IMR-90 (cell line): Measurements from ENCODE around the gene B3GNT5. TPM values are rescaled to one million over a fixed set of nuclear protein-coding genes. Genes with fewer than 3 reads are reported as not detected.

Experiments used
- ATAC-seq: fragments of 200-7000 bp; cut with Tn5 transposase; 2 replicates; pipeline ENCODE4 v1.9.1; 2020; ENCODE audit warnings: low read depth, mild to moderate bottlenecking, moderate library complexity
- BruUV-seq: library from RNA; stranded (reverse); fragments of 400-500 nt; replicated peaks from 2 replicates; lab custom pipeline; 2021; lab: Mats Ljungman, UMichigan
- CTCF ChIA-PET: fragments of 300-600 bp; formaldehyde crosslinking; extraction: SDS; loops from one replicate; lab custom pipeline; 2021; ENCODE audit warnings: antibody characterized with exemption; lab: Yijun Ruan, JAX
- POLR2A ChIA-PET: fragments of 300-600 bp; sonication (Branson Sonifier 250); formaldehyde crosslinking; loops from one replicate; lab custom pipeline; 2022; ENCODE audit warnings: antibody characterized with exemption; ENCODE audit not compliant: unreplicated experiment; lab: Charles Lee
- DNase-seq: peaks from one replicate; pipeline ENCODE4 v3.0.0; 2013
- H2AFZ ChIP-seq: replicated peaks from 2 replicates; pipeline ENCODE3; 2013; ENCODE audit warnings: low read length, mild to moderate bottlenecking; ENCODE audit not compliant: poor library complexity
- H2AK5ac ChIP-seq: 2 replicates; pipeline ENCODE4 v1.6.1; 2013; ENCODE audit warnings: low read depth, low read length, inconsistent platforms
- H2AK9ac ChIP-seq: replicated peaks from 2 replicates; pipeline ENCODE3; 2013; ENCODE audit warnings: mild to moderate bottlenecking, low read depth, low read length, moderate library complexity; ENCODE audit not compliant: poor library complexity
- H2BK120ac ChIP-seq: 2 replicates; pipeline ENCODE4 v1.6.1; 2013; ENCODE audit warnings: low read depth, low read length, inconsistent platforms
- H2BK15ac ChIP-seq: 3 replicates; pipeline ENCODE4 v1.6.1; 2013; ENCODE audit warnings: low read depth, low read length, inconsistent platforms
- H2BK20ac ChIP-seq: 2 replicates; pipeline ENCODE4 v1.6.1; 2013; ENCODE audit warnings: low read depth, mild to moderate bottlenecking, inconsistent platforms, low read length, moderate library complexity
- H2BK5ac ChIP-seq: 2 replicates; pipeline ENCODE4 v1.6.1; 2013; ENCODE audit warnings: mild to moderate bottlenecking, low read depth, low read length, inconsistent platforms; ENCODE audit not compliant: poor library complexity, severe bottlenecking
- H3K14ac ChIP-seq: replicated peaks from 2 replicates; pipeline ENCODE4 v1.6.1; 2013; ENCODE audit warnings: low read depth, low read length, inconsistent platforms
- H3K18ac ChIP-seq: 2 replicates; pipeline ENCODE4 v1.6.1; 2013; ENCODE audit warnings: low read depth, low read length, control low read depth
- H3K23ac ChIP-seq: 2 replicates; pipeline ENCODE4 v1.6.1; 2013; ENCODE audit warnings: low read depth, low read length, inconsistent platforms
- H3K27ac ChIP-seq: 2 replicates; pipeline ENCODE4 v1.5.1; 2013; ENCODE audit warnings: mild to moderate bottlenecking, control low read depth, low read length; ENCODE audit not compliant: insufficient read depth
- H3K27me3 ChIP-seq: 2 replicates; pipeline ENCODE4 v1.6.1; 2013; ENCODE audit warnings: low read length; ENCODE audit not compliant: control insufficient read depth, insufficient read depth
- H3K36me3 ChIP-seq: 2 replicates; pipeline ENCODE4 v1.6.1; 2013; ENCODE audit warnings: low read length, mixed read lengths; ENCODE audit not compliant: control insufficient read depth, insufficient read depth
- H3K4ac ChIP-seq: 2 replicates; pipeline ENCODE4 v1.6.1; 2013; ENCODE audit warnings: low read depth, low read length, inconsistent platforms
- H3K4me1 ChIP-seq: 2 replicates; pipeline ENCODE4 v1.6.1; 2013; ENCODE audit warnings: low read length, mixed read lengths; ENCODE audit not compliant: control insufficient read depth, insufficient read depth
- H3K4me2 ChIP-seq: 2 replicates; pipeline ENCODE4 v1.6.1; 2013; ENCODE audit warnings: low read depth, mild to moderate bottlenecking, control low read depth, low read length, moderate library complexity
- H3K4me3 ChIP-seq: 2 replicates; pipeline ENCODE4 v1.5.1; 2013; ENCODE audit warnings: low read depth, mild to moderate bottlenecking, control low read depth, low read length, moderate library complexity; ENCODE audit not compliant: insufficient read depth
- H3K56ac ChIP-seq: 2 replicates; pipeline ENCODE4 v1.6.1; 2013; ENCODE audit warnings: low read length, inconsistent platforms; ENCODE audit not compliant: insufficient read depth; ENCODE audit errors: extremely low read depth
- H3K79me1 ChIP-seq, 2 experiments: 2 replicates each; pipeline ENCODE4 v1.6.1; 2013; ENCODE audit warnings: low read length in 2 of 2, inconsistent platforms in 1 of 2, low read depth in 1 of 2
- H3K9ac ChIP-seq: 2 replicates; pipeline ENCODE4 v1.6.1; 2013; ENCODE audit warnings: low read depth, low read length, control low read depth
- H3K9me1 ChIP-seq: 2 replicates; pipeline ENCODE4 v1.6.1; 2013; ENCODE audit warnings: low read length, inconsistent platforms; ENCODE audit not compliant: insufficient read depth
- H3K9me3 ChIP-seq: 2 replicates; pipeline ENCODE4 v1.6.1; 2013; ENCODE audit warnings: low read length; ENCODE audit not compliant: control insufficient read depth, insufficient read depth
- H4K20me1 ChIP-seq: 2 replicates; pipeline ENCODE4 v1.6.1; 2013; ENCODE audit warnings: low read length, inconsistent platforms; ENCODE audit not compliant: insufficient read depth
- H4K5ac ChIP-seq: 2 replicates; pipeline ENCODE4 v1.6.1; 2013; ENCODE audit warnings: mild to moderate bottlenecking, low read depth, low read length, control low read depth
- H4K8ac ChIP-seq, 2 experiments: 2 replicates each; pipeline ENCODE4 v1.6.1; 2013; ENCODE audit warnings: low read depth in 2 of 2, low read length in 2 of 2, control low read depth in 1 of 2, inconsistent platforms in 1 of 2
- H4K91ac ChIP-seq: 2 replicates; pipeline ENCODE4 v1.6.1; 2013; ENCODE audit warnings: low read depth, low read length, inconsistent platforms; ENCODE audit not compliant: insufficient read depth
- BHLHE40 ChIP-seq: fragments of 150-350 bp; IDR thresholded peaks from 2 replicates; pipeline ENCODE4 v1.6.1; 2016; ENCODE audit warnings: mild to moderate bottlenecking, low read depth, low read length
- CEBPB ChIP-seq: IDR thresholded peaks from 2 replicates; pipeline ENCODE4 v1.6.1; 2012; ENCODE audit warnings: low read depth, low read length, improper control_type of control experiment
- MAZ ChIP-seq: IDR thresholded peaks from 2 replicates; pipeline ENCODE4 v1.6.1; 2012; ENCODE audit warnings: low read depth, mild to moderate bottlenecking, low read length, improper control_type of control experiment, moderate library complexity, borderline replicate concordance
- MXI1 ChIP-seq: IDR thresholded peaks from 2 replicates; pipeline ENCODE4 v1.6.1; 2012; ENCODE audit warnings: low read depth, mild to moderate bottlenecking, low read length, moderate library complexity, borderline replicate concordance
- NFE2L2 ChIP-seq: fragments of 150-350 bp; IDR thresholded peaks from 2 replicates; pipeline ENCODE4 v1.6.1; 2016; ENCODE audit warnings: low read depth, mild to moderate bottlenecking, low read length
- RAD21 ChIP-seq: IDR thresholded peaks from 2 replicates; pipeline ENCODE4 v1.6.1; 2012; ENCODE audit warnings: low read length, improper control_type of control experiment
- RFX5 ChIP-seq: IDR thresholded peaks from 2 replicates; pipeline ENCODE4 v1.8.0; 2012; ENCODE audit warnings: low read depth, mild to moderate bottlenecking, low read length, moderate library complexity
- WGBS, 2 experiments: methylation state at CpG; one replicate each; pipeline versions ENCODE4 v1.1.5 to v1.1.7; 2013; ENCODE audit warnings: missing lambda C conversion rate in 2 of 2; ENCODE audit not compliant: insufficient read length in 1 of 2; ENCODE audit errors: extremely low coverage in 2 of 2; 5-methylcytosine and 5-hydroxymethylcytosine counted together
- dilution Hi-C: fragments of 300-500 bp; cut with HindIII; formaldehyde crosslinking; loops from one replicate; pipeline ENCODE4 v1.14.3; 2018; ENCODE audit warnings: low sequenced_read_pairs; ENCODE audit not compliant: unreplicated experiment
- in situ Hi-C: fragments of 300-500 bp; cut with MboI; formaldehyde crosslinking; loops from 3 replicates; pipeline ENCODE4 v1.14.3; 2019; ENCODE audit warnings: low sequenced_read_pairs, inconsistent platforms, mixed read lengths
- intact Hi-C: fragments of 100-400 bp; cut with micrococcal nuclease; formaldehyde crosslinking; loops from 2 replicates; pipeline ENCODE4 v1.10.0; 2022
- polyA plus RNA-seq, 3 experiments: library from polyadenylated mRNA; depleted of rRNA; stranded (reverse); fragments of >200 nt; gene quantifications; 2 replicates each; pipeline ENCODE4 v1.2.3, GENCODE V29; 2012; ENCODE audit warnings: low replicate concordance in 1 of 3
- total RNA-seq: library from RNA; depleted of rRNA; stranded (reverse); fragments of >200 nt; gene quantifications from 2 replicates; pipeline ENCODE4 v1.2.3, GENCODE V29; 2012
- TF ChIP-seq, protein P1 (sequence below): conservative IDR thresholded peaks from 2 replicates; pipeline ENCODE4 v1.5.1; 2012; ENCODE audit warnings: mild to moderate bottlenecking, low read depth, low read length, improper control_type of control experiment
- TF ChIP-seq, protein P2 (sequence below): fragments of 150-350 bp; IDR thresholded peaks from 2 replicates; pipeline ENCODE4 v1.6.1; 2016; ENCODE audit warnings: low read depth, mild to moderate bottlenecking, low read length, moderate library complexity, borderline replicate concordance

Gene B3GNT5
- total and polyA plus RNA-seq, 2 of the 4 experiments (the other 2 are of a cell fraction): 1.6 to 3.4 TPM

- Histone ChIP-seq H3K79me1 (no peaks in the 10 kb centered on the region), H3K4me1 (no peaks in the 10 kb centered on the region), H3K4me3 (no peak overlapping the region), H2AFZ (no peak overlapping the region), H3K9me3 (no peaks in the 10 kb centered on the region), H3K23ac (no peak overlapping the region), H3K4ac (no peak overlapping the region), H3K18ac (no peak overlapping the region), H3K14ac (no peak overlapping the region), H3K36me3 (no peaks in the 10 kb centered on the region), H3K27me3 (peaks cover 28% of the 10 kb centered on the region), H2AK5ac (no peak overlapping the region), H2BK15ac (no peak overlapping the region), H3K56ac (no peak overlapping the region), H4K5ac (no peak overlapping the region), H3K27ac (no peak overlapping the region), H2BK20ac (no peak overlapping the region), H3K4me2 (no peak overlapping the region), H2BK120ac (no peak overlapping the region), H4K20me1 (no peaks in the 10 kb centered on the region), H3K9ac (no peak overlapping the region), H2AK9ac (no peak overlapping the region), H4K8ac (no peak overlapping the region), H3K9me1 (no peaks in the 10 kb centered on the region), H2BK5ac (no peak overlapping the region), H4K91ac (no peak overlapping the region)
- in situ Hi-C loops (no loop called here), intact Hi-C loops (no loop called here), dilution Hi-C loops (no loop called here)
- no peak for DNase-seq
- CTCF ChIA-PET: no interaction called here
- POLR2A ChIA-PET: no interaction called here
- no TSS peak for BruUV-seq
- TF ChIP-seq MXI1 (no peak), RAD21 (no peak), NFE2L2 (no peak), CEBPB (no peak), RFX5 (no peak), MAZ (no peak), BHLHE40 (no peak)
- TF ChIP-seq, protein P1, sequence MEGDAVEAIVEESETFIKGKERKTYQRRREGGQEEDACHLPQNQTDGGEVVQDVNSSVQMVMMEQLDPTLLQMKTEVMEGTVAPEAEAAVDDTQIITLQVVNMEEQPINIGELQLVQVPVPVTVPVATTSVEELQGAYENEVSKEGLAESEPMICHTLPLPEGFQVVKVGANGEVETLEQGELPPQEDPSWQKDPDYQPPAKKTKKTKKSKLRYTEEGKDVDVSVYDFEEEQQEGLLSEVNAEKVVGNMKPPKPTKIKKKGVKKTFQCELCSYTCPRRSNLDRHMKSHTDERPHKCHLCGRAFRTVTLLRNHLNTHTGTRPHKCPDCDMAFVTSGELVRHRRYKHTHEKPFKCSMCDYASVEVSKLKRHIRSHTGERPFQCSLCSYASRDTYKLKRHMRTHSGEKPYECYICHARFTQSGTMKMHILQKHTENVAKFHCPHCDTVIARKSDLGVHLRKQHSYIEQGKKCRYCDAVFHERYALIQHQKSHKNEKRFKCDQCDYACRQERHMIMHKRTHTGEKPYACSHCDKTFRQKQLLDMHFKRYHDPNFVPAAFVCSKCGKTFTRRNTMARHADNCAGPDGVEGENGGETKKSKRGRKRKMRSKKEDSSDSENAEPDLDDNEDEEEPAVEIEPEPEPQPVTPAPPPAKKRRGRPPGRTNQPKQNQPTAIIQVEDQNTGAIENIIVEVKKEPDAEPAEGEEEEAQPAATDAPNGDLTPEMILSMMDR: no peak
- TF ChIP-seq, protein P2, sequence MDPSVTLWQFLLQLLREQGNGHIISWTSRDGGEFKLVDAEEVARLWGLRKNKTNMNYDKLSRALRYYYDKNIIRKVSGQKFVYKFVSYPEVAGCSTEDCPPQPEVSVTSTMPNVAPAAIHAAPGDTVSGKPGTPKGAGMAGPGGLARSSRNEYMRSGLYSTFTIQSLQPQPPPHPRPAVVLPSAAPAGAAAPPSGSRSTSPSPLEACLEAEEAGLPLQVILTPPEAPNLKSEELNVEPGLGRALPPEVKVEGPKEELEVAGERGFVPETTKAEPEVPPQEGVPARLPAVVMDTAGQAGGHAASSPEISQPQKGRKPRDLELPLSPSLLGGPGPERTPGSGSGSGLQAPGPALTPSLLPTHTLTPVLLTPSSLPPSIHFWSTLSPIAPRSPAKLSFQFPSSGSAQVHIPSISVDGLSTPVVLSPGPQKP: no peak
- no peak for ATAC-seq
- no CpG with 5 or more reads among the region's 4 CpGs for WGBS, 2 experiments
Observed at GRCh38 chr3:183215591-183216202, 37.4 kb upstream of the B3GNT5 start.
